CD14-positive monocyte (primary cell): ENCODE data around the gene SPATA9. TPM values are rescaled to one million over a fixed set of nuclear protein-coding genes. Genes with fewer than 3 reads are reported as not detected.

Source experiments
- DNase-seq, 3 donors: peaks; one replicate each; pipeline ENCODE4 v3.0.0-alpha.2; 2011 to 2022
- H2AFZ ChIP-seq: 2 replicates; pipeline ENCODE4 v1.6.0; 2012; ENCODE audit warnings: mild to moderate bottlenecking, low read depth, low read length, inconsistent platforms; ENCODE audit not compliant: insufficient read depth, poor library complexity, severe bottlenecking
- H3K27ac ChIP-seq, 2 donors: 1 replicate in 1 of 2; 2 replicates in 1 of 2; pipeline ENCODE4 v1.5.1; 2012 to 2013; ENCODE audit warnings: low read length in 2 of 2, control low read depth in 1 of 2, inconsistent platforms in 1 of 2, low read depth in 1 of 2, mild to moderate bottlenecking in 1 of 2
- H3K27me3 ChIP-seq, 2 donors: one replicate each; pipeline versions ENCODE4 v1.6.0 to v1.6.1; 2011 to 2013; ENCODE audit warnings: low read length in 2 of 2; ENCODE audit not compliant: control insufficient read depth in 2 of 2, insufficient read depth in 2 of 2
- H3K36me3 ChIP-seq, 2 donors: replicated peaks in 1 of 2; 1 replicate in 1 of 2; 2 replicates in 1 of 2; pipeline versions ENCODE4 v1.5.1 to v1.6.1; 2012 to 2013; ENCODE audit warnings: low read length in 2 of 2, control low read depth in 1 of 2, inconsistent platforms in 1 of 2, mild to moderate bottlenecking in 1 of 2; ENCODE audit not compliant: insufficient read depth in 2 of 2, control insufficient read depth in 1 of 2
- H3K4me1 ChIP-seq, 2 donors: 1 replicate in 1 of 2; 2 replicates in 1 of 2; pipeline versions ENCODE4 v1.5.1 to v1.6.1; 2012 to 2013; ENCODE audit warnings: low read length in 2 of 2, control low read depth in 1 of 2, inconsistent platforms in 1 of 2, mild to moderate bottlenecking in 1 of 2, moderate library complexity in 1 of 2; ENCODE audit not compliant: insufficient read depth in 2 of 2, control insufficient read depth in 1 of 2
- H3K4me2 ChIP-seq: replicated peaks from 2 replicates; pipeline ENCODE3; 2012; ENCODE audit warnings: low read length, moderate library complexity, mild to moderate bottlenecking; ENCODE audit not compliant: poor library complexity, severe bottlenecking; ENCODE audit errors: extremely low read depth
- H3K4me3 ChIP-seq, 3 experiments: fragments of 200-600 bp in 1 of 3; sonication (generic) in 1 of 3; replicated peaks in 1 of 3; 1 replicate in 2 of 3; 2 replicates in 1 of 3; pipeline ENCODE4 v1.5.1; 2011 to 2013; ENCODE audit warnings: low read length in 3 of 3, mild to moderate bottlenecking in 3 of 3, control low read depth in 2 of 3, low read depth in 2 of 3, inconsistent platforms in 1 of 3, moderate library complexity in 1 of 3
- H3K79me2 ChIP-seq: 2 replicates; pipeline ENCODE4 v1.6.0; 2012; ENCODE audit warnings: mild to moderate bottlenecking, control low read depth, inconsistent platforms, low read length, moderate library complexity; ENCODE audit not compliant: insufficient read depth
- H3K9ac ChIP-seq: 2 replicates; pipeline ENCODE4 v1.6.0; 2017; ENCODE audit warnings: low read length, mild to moderate bottlenecking; ENCODE audit not compliant: insufficient read depth, poor library complexity, severe bottlenecking
- H3K9me3 ChIP-seq, 2 donors: replicated peaks in 1 of 2; 1 replicate in 1 of 2; 2 replicates in 1 of 2; pipeline versions ENCODE4 v1.5.1 to v1.6.1; 2012 to 2013; ENCODE audit warnings: low read length in 2 of 2, control low read depth in 1 of 2; ENCODE audit not compliant: control insufficient read depth in 1 of 2, insufficient read depth in 1 of 2
- H4K20me1 ChIP-seq: 2 replicates; pipeline ENCODE4 v1.6.0; 2012; ENCODE audit warnings: mild to moderate bottlenecking, low read length, control low read depth, moderate library complexity; ENCODE audit not compliant: insufficient read depth
- H3K27ac Mint-ChIP-seq, 7 donors: one replicate each; pipeline ENCODE4 v1.8.0; 2020; ENCODE audit warnings: mild to moderate bottlenecking in 7 of 7, mixed read lengths in 7 of 7, moderate library complexity in 6 of 7, inconsistent platforms in 2 of 7
- H3K27me3 Mint-ChIP-seq, 3 donors: one replicate each; pipeline ENCODE4 v1.8.0; 2021 to 2022; ENCODE audit warnings: low read depth in 3 of 3, mild to moderate bottlenecking in 3 of 3, mixed read lengths in 3 of 3, moderate library complexity in 3 of 3, inconsistent platforms in 1 of 3
- H3K36me3 Mint-ChIP-seq, 2 donors: one replicate each; pipeline ENCODE4 v1.8.0; 2020; ENCODE audit warnings: mixed read lengths in 2 of 2, inconsistent platforms in 1 of 2, mild to moderate bottlenecking in 1 of 2
- H3K4me1 Mint-ChIP-seq: one replicate; pipeline ENCODE4 v1.8.0; 2020; ENCODE audit warnings: mild to moderate bottlenecking, mixed read lengths
- H3K4me3 Mint-ChIP-seq, 2 donors: one replicate each; pipeline ENCODE4 v1.8.0; 2020; ENCODE audit warnings: mild to moderate bottlenecking in 2 of 2, mixed read lengths in 2 of 2, moderate library complexity in 1 of 2
- H3K9me3 Mint-ChIP-seq, 7 donors: one replicate each; pipeline ENCODE4 v1.8.0; 2020 to 2022; ENCODE audit warnings: mixed read lengths in 7 of 7, mild to moderate bottlenecking in 6 of 7, moderate library complexity in 6 of 7, inconsistent platforms in 2 of 7
- CTCF ChIP-seq: fragments of 200-600 bp; IDR thresholded peaks from one replicate; pipeline ENCODE4 v1.8.0; 2022; ENCODE audit warnings: antibody characterized with exemption, mild to moderate bottlenecking
- whole genome bisulfite sequencing: methylation state at CpG from one replicate; pipeline ENCODE4 v1.1.5; 2013; ENCODE audit warnings: missing lambda C conversion rate; ENCODE audit not compliant: insufficient coverage; 5-methylcytosine and 5-hydroxymethylcytosine counted together
- intact Hi-C, 2 donors: fragments of 100-400 bp; cut with micrococcal nuclease; formaldehyde crosslinking; loops; one replicate each; pipeline versions ENCODE4 v1.15.0 to v1.15.1; 2023
- polyA plus RNA-seq, 3 donors: library from polyadenylated mRNA; depleted of rRNA in 1 of 3; unstranded in 2 of 3; stranded (reverse) in 1 of 3; fragments of 300-500 nt in 2 of 3; fragments of >200 nt in 1 of 3; fragmentation: Illumina TruSeq in 2 of 3; gene quantifications; 1 replicate in 2 of 3; 2 replicates in 1 of 3; pipeline ENCODE4 v1.2.3, GENCODE V29; 2012 to 2021

Gene SPATA9
- polyA plus RNA-seq, 3 donors, result not detected

- no peak overlapping the region for H3K4me3 ChIP-seq
- H3K9me3 ChIP-seq, result no peaks in the 10 kb centered on the region
- no peaks in the 10 kb centered on the region for H3K9me3 Mint-ChIP-seq
- H3K27me3 ChIP-seq, result no peaks in the 10 kb centered on the region
- H3K4me1 Mint-ChIP-seq, result no peaks in the 10 kb centered on the region
- intact Hi-C loops, result no loop called here
- H4K20me1 ChIP-seq, result no peaks in the 10 kb centered on the region
- H3K4me1 ChIP-seq, result no peaks in the 10 kb centered on the region
- TF ChIP-seq CTCF, result no peak
- no peaks in the 10 kb centered on the region for H3K36me3 Mint-ChIP-seq
- H3K27ac ChIP-seq, result no peak overlapping the region
- no peak for DNase-seq
- H3K27ac Mint-ChIP-seq, result no peak overlapping the region
- H3K36me3 ChIP-seq, result no peaks in the 10 kb centered on the region
- no peak overlapping the region for H3K4me2 ChIP-seq
- H3K4me3 Mint-ChIP-seq, result no peak overlapping the region
- WGBS, result 100% methylated on average over 1 of the region's 1 CpG
- H2AFZ ChIP-seq, result no peak overlapping the region
- H3K79me2 ChIP-seq, result no peaks in the 10 kb centered on the region
- peaks cover 0 to 3% (median 0%) of the 10 kb centered on the region in 3 donors for H3K27me3 Mint-ChIP-seq
- no peak overlapping the region for H3K9ac ChIP-seq
Observed at GRCh38 chr5:95699337-95699736, 16.5 kb upstream of the SPATA9 start.

GRCh38 chr5:95697781-95698681 lies 15.2 kb upstream of the SPATA9 start:
- TF ChIP-seq CTCF, result no peak
- Histone ChIP-seq H3K36me3 (no peaks in the 10 kb centered on the region), H4K20me1 (no peaks in the 10 kb centered on the region), H3K4me2 (no peak overlapping the region), H3K27ac (no peak overlapping the region), H3K27me3 (no peaks in the 10 kb centered on the region), H3K4me3 (no peak overlapping the region), H2AFZ (no peak overlapping the region), H3K9ac (no peak overlapping the region), H3K9me3 (no peaks in the 10 kb centered on the region), H3K4me1 (no peaks in the 10 kb centered on the region), H3K79me2 (no peaks in the 10 kb centered on the region)
- Mint-ChIP-seq H3K27me3 (peaks cover 0 to 3% (median 0%) of the 10 kb centered on the region in 3 donors), H3K36me3 (no peaks in the 10 kb centered on the region), H3K4me1 (no peaks in the 10 kb centered on the region), H3K9me3 (no peaks in the 10 kb centered on the region), H3K4me3 (no peak overlapping the region), H3K27ac (no peak overlapping the region)
- intact Hi-C loops, result no loop called here
- 100% methylated on average over 4 of the region's 7 CpGs for WGBS
- no peak for DNase-seq
